Neural progenitor cell (in vitro differentiated cells): ENCODE data around the gene FRY.

Source experiments
- CTCF ChIP-seq: fragments of 200-600 bp; sonication (generic); IDR thresholded peaks from 2 replicates; pipeline ENCODE4 v1.5.1; 2017; ENCODE audit warnings: antibody characterized with exemption, mild to moderate bottlenecking
- EZH2 ChIP-seq: fragments of 200-600 bp; sonication (generic); IDR thresholded peaks from 2 replicates; pipeline ENCODE4 v1.6.1; 2017; ENCODE audit warnings: antibody characterized with exemption, mild to moderate bottlenecking, moderate library complexity
- EZH2phosphoT487 ChIP-seq: fragments of 200-600 bp; sonication (generic); IDR thresholded peaks from 2 replicates; pipeline ENCODE4 v1.6.1; 2017; ENCODE audit warnings: antibody characterized with exemption

- TF ChIP-seq CTCF (no peak), EZH2 (no peak), EZH2phosphoT487 (no peak)
These were observed 136.6 kb downstream of the FRY start for GRCh38 chr13:32168131-32168530.
